Measurements from ENCODE around the gene DCAF8.

The DCAF8 gene

DNA sequence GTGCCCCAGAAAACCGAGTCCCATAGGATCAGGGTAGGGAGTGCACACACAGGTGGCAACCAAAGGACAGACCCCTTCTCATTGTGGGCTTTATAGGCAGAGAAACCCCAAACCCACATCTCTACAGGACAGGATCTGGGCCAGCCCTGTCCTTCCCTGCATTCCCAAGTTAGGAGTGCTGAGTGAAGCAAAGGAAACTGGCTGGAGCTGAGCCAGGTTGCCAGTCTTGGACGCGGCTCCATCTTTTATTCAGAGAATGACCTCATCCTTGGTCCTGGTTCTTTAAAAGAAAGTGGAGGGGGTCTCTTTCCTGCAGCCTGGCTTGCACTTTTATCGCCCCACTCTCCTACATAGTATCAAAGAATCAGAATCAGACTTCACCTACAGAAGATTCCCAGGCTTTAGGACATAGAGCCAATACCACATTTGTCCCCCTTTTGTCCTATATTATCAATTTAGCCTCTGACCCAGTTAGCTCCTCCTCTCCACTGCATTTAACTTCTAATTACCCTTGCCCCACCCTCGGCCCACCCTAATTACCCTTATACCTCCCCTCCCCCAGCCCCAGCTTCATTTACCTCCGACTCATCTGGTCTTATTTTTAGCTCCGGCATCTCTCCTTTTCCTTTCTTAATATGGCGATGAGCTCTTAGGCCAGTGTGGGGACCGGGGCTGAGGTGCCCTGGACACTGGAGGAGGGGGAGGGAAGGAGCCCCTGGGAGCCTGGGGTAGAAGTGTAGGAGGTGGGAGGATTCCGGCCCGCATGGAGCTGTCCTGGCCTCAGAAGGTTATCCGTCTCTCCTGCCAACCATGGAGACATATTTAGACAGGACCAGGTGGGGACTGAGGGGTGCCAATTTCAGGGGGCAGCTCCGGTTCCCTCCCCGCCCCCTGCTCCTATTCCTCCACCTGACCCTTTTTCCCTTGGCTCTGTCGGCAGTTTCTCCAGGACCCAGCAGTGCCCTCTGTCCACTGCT lies 72.4 kb downstream of the DCAF8 start, which contains the start of gene CASQ1:
Gene CASQ1, plus strand, starts transcription at position 927 of the 977 bp plus-strand sequence. CDS start 177 bp downstream, outside the sequence.
- Histone ChIP-seq H3K27ac (ENCODE audit: low read length) (no peak within 1 kb of the TSS), H3F3A (ENCODE audit: insufficient read depth, low read length) (no peaks in the 10 kb centered on the region), H3K4me1 (ENCODE audit: low read length) (no peaks in the 10 kb centered on the region), H3K9me3 (replicated peaks; ENCODE audit: insufficient read depth, low read length) (no peaks in the 10 kb centered on the region), H2AFZ (ENCODE audit: low read length) (no peak within 1 kb of the TSS), H4K20me1 (ENCODE audit: insufficient read depth, low read length) (no peaks in the 10 kb centered on the region), H3K9me2 (replicated peaks; ENCODE audit: insufficient read depth, low read length) (no peaks in the 10 kb centered on the region), H3K4me3 (ENCODE audit: low read length) (no peak within 1 kb of the TSS), H3K27me3 (replicated peaks; ENCODE audit: insufficient read depth, low read length) (no peaks in the 10 kb centered on the region), H3K36me3 (replicated peaks; ENCODE audit: insufficient read depth, low read length) (no peaks in the 10 kb centered on the region), H3K4me2 (ENCODE audit: low read depth, low read length) (no peak within 1 kb of the TSS), H3K79me2 (ENCODE audit: low read length) (no peaks in the 10 kb centered on the region), H3K9ac (ENCODE audit: low read length) (no peak within 1 kb of the TSS)
- TF ChIP-seq EZH2 (optimal IDR thresholded peaks at IDR 0.05; ENCODE audit: low read depth, low read length) (no peak), EZH2phosphoT487 (IDR thresholded peaks at IDR 0.05; ENCODE audit: low read length) (no peak)
- TF ChIP-seq, protein P1, sequence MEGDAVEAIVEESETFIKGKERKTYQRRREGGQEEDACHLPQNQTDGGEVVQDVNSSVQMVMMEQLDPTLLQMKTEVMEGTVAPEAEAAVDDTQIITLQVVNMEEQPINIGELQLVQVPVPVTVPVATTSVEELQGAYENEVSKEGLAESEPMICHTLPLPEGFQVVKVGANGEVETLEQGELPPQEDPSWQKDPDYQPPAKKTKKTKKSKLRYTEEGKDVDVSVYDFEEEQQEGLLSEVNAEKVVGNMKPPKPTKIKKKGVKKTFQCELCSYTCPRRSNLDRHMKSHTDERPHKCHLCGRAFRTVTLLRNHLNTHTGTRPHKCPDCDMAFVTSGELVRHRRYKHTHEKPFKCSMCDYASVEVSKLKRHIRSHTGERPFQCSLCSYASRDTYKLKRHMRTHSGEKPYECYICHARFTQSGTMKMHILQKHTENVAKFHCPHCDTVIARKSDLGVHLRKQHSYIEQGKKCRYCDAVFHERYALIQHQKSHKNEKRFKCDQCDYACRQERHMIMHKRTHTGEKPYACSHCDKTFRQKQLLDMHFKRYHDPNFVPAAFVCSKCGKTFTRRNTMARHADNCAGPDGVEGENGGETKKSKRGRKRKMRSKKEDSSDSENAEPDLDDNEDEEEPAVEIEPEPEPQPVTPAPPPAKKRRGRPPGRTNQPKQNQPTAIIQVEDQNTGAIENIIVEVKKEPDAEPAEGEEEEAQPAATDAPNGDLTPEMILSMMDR (IDR thresholded peaks at IDR 0.05; ENCODE audit: low read length): no peak
- no peak for DNase-seq

DNA sequence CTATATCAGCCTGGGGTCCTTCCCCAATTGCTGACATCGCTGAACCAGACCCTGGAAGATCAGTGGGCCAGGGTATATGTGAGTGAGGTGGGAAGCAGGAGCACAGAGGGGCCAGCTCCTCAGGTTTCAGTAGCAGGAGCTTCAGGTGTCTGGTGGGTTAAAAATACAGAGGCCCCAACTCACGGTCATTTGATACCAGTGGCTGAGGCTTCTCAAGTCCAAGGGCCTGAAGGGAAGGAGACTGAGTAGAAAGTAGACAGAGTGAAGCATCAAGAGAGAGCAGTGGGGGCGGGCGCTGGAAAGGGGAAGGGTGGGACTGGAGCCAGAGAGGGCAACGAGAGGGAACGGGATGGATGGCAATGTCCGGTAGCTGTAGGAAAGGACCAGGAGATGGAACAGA lies 74.0 kb downstream of the DCAF8 start:
- Histone ChIP-seq H3K36me3 (replicated peaks; ENCODE audit: insufficient read depth, low read length) (no peaks in the 10 kb centered on the region), H3F3A (ENCODE audit: insufficient read depth, low read length) (no peaks in the 10 kb centered on the region), H4K20me1 (ENCODE audit: insufficient read depth, low read length) (no peaks in the 10 kb centered on the region), H3K27ac (ENCODE audit: low read length) (no peak overlapping the region), H3K4me1 (ENCODE audit: low read length) (no peaks in the 10 kb centered on the region), H3K4me3 (ENCODE audit: low read length) (no peak overlapping the region), H3K9me3 (replicated peaks; ENCODE audit: insufficient read depth, low read length) (no peaks in the 10 kb centered on the region), H3K27me3 (replicated peaks; ENCODE audit: insufficient read depth, low read length) (no peaks in the 10 kb centered on the region), H3K79me2 (ENCODE audit: low read length) (no peaks in the 10 kb centered on the region), H2AFZ (ENCODE audit: low read length) (no peak overlapping the region), H3K9me2 (replicated peaks; ENCODE audit: insufficient read depth, low read length) (no peaks in the 10 kb centered on the region), H3K4me2 (ENCODE audit: low read depth, low read length) (no peak overlapping the region), H3K9ac (ENCODE audit: low read length) (no peak overlapping the region)
- no peak for TF ChIP-seq EZH2 (optimal IDR thresholded peaks at IDR 0.05; ENCODE audit: low read depth, low read length)
- no peak for TF ChIP-seq EZH2phosphoT487 (IDR thresholded peaks at IDR 0.05; ENCODE audit: low read length)
- TF ChIP-seq, protein P1 (IDR thresholded peaks at IDR 0.05; ENCODE audit: low read length): no peak
- DNase-seq: no peak

DNA sequence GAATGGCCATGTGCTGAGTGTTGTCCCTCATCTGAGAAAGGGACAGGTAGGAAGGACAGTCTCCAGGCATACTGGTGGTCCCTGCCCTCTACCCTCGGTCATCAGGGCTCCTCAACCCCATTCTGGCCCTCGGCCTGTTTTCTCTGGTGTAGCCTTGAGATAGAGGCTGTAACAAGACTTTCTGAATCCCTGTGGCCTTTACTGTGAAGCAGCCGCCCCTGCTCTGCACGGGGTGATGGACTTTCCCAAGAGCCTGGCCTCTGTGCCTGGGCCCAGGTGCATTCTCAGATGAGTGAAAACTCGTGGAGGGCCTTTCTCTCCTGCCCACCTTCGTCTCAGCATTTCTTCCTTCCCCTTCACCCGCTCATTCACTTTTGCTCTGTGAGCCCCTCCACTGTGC lies 74.9 kb downstream of the DCAF8 start:
- H3K9ac ChIP-seq (ENCODE audit: low read length): no peak overlapping the region
- H3K79me2 ChIP-seq (ENCODE audit: low read length): no peaks in the 10 kb centered on the region
- no peaks in the 10 kb centered on the region for H3K9me2 ChIP-seq (replicated peaks; ENCODE audit: insufficient read depth, low read length)
- no peaks in the 10 kb centered on the region for H3K4me1 ChIP-seq (ENCODE audit: low read length)
- H3K4me2 ChIP-seq (ENCODE audit: low read depth, low read length): no peak overlapping the region
- no peak overlapping the region for H3K4me3 ChIP-seq (ENCODE audit: low read length)
- DNase-seq: no peak
- H3F3A ChIP-seq (ENCODE audit: insufficient read depth, low read length): no peaks in the 10 kb centered on the region
- H3K36me3 ChIP-seq (replicated peaks; ENCODE audit: insufficient read depth, low read length): no peaks in the 10 kb centered on the region
- H3K27me3 ChIP-seq (replicated peaks; ENCODE audit: insufficient read depth, low read length): no peaks in the 10 kb centered on the region
- H3K27ac ChIP-seq (ENCODE audit: low read length): no peak overlapping the region
- no peaks in the 10 kb centered on the region for H3K9me3 ChIP-seq (replicated peaks; ENCODE audit: insufficient read depth, low read length)
- H4K20me1 ChIP-seq (ENCODE audit: insufficient read depth, low read length): no peaks in the 10 kb centered on the region
- H2AFZ ChIP-seq (ENCODE audit: low read length): no peak overlapping the region
- TF ChIP-seq EZH2phosphoT487 (IDR thresholded peaks at IDR 0.05; ENCODE audit: low read length): no peak
- no peak for TF ChIP-seq EZH2 (optimal IDR thresholded peaks at IDR 0.05; ENCODE audit: low read depth, low read length)
- TF ChIP-seq, protein P1 (IDR thresholded peaks at IDR 0.05; ENCODE audit: low read length): no peak

All from MM.1S (cell line).